HCT116 (cell line): ENCODE measurements around the gene CRIM1. TPM values are rescaled to one million over a fixed set of nuclear protein-coding genes. Genes with fewer than 3 reads are reported as not detected.

ENCODE experiments used
- ATAC-seq: fragments of 200-7000 bp; cut with Tn5 transposase; 2 replicates; pipeline ENCODE4 v1.9.1; 2020; ENCODE audit warnings: mild to moderate bottlenecking, moderate library complexity
- BruUV-seq: library from RNA; stranded (reverse); fragments of 400-500 nt; replicated peaks from 2 replicates; lab custom pipeline; 2021; lab: Mats Ljungman, UMichigan
- CTCF ChIA-PET: fragments of 300-600 bp; sonication (Branson Sonifier 250); formaldehyde crosslinking; loops from one replicate; lab custom pipeline; 2021; ENCODE audit warnings: antibody characterized with exemption; lab: Charles Lee
- POLR2A ChIA-PET: fragments of 300-600, 350-600 bp; sonication (Branson Sonifier 250); formaldehyde crosslinking; loops from one replicate; lab custom pipeline; 2021; ENCODE audit warnings: antibody characterized with exemption; lab: Charles Lee
- RAD21 ChIA-PET, 2 experiments: fragments of 300-600 bp; sonication (Branson Sonifier 250); formaldehyde crosslinking; loops; one replicate each; lab custom pipeline; 2023; ENCODE audit warnings: low total read pairs in 2 of 2; ENCODE audit not compliant: uncharacterized antibody in 2 of 2, unreplicated experiment in 2 of 2, low non-redundant PET in 1 of 2; lab: Charles Lee
- DNase-seq: peaks from one replicate; pipeline ENCODE4 v3.0.0-alpha.2; 2010; ENCODE audit warnings: low read depth, low spot score
- H2AFZ ChIP-seq: fragments of 200-600 bp; shearing (Covaris generic), sonication (generic); 2 replicates; pipeline ENCODE4 v1.6.1; 2017; ENCODE audit warnings: low read depth, mixed run types, mixed read lengths, antibody characterized with exemption, low read length; ENCODE audit not compliant: poor library complexity, severe bottlenecking
- H3K27ac ChIP-seq: 2 replicates; pipeline ENCODE4 v1.5.1; 2012; ENCODE audit warnings: low read depth, low read length
- H3K27me3 ChIP-seq: fragments of 200-600 bp; sonication (generic); 2 replicates; pipeline ENCODE4 v1.6.1; 2016; ENCODE audit warnings: mixed run types, low read length, mixed read lengths; ENCODE audit not compliant: insufficient read depth
- H3K36me3 ChIP-seq, 2 experiments: fragments of 200-500 bp in 1 of 2; fragments of 200-600 bp in 1 of 2; sonication (Bioruptor generic) in 1 of 2; sonication (generic) in 1 of 2; 2 replicates each; pipeline versions ENCODE4 v1.5.1 to v1.6.1; 2014 to 2016; ENCODE audit warnings: low read length in 2 of 2, inconsistent platforms in 1 of 2, mixed read lengths in 1 of 2, mixed run types in 1 of 2; ENCODE audit not compliant: insufficient read depth in 2 of 2, control insufficient read depth in 1 of 2
- H3K4me1 ChIP-seq, 2 experiments: fragments of 200-600 bp in 1 of 2; sonication (generic) in 1 of 2; 2 replicates each; pipeline versions ENCODE4 v1.5.1 to v1.6.1; 2012 to 2017; ENCODE audit warnings: low read length in 2 of 2, inconsistent platforms in 1 of 2, mild to moderate bottlenecking in 1 of 2, mixed read lengths in 1 of 2, mixed run types in 1 of 2, moderate library complexity in 1 of 2; ENCODE audit not compliant: insufficient read depth in 2 of 2, control insufficient read depth in 1 of 2
- H3K4me2 ChIP-seq: fragments of 200-600 bp; sonication (generic); 2 replicates; pipeline ENCODE4 v1.6.1; 2017; ENCODE audit warnings: mixed run types, low read length, mixed read lengths
- H3K4me3 ChIP-seq, 2 experiments: fragments of 200-600 bp in 1 of 2; sonication (generic) in 1 of 2; replicated peaks in 1 of 2; 2 replicates each; pipeline ENCODE4 v1.5.1; 2011 to 2016; ENCODE audit warnings: low read length in 2 of 2, control low read depth in 1 of 2, low read depth in 1 of 2, mild to moderate bottlenecking in 1 of 2, mixed read lengths in 1 of 2, mixed run types in 1 of 2
- H3K79me2 ChIP-seq: fragments of 200-600 bp; sonication (generic); 2 replicates; pipeline ENCODE4 v1.6.1; 2017; ENCODE audit warnings: mild to moderate bottlenecking, mixed run types, low read length, moderate library complexity, mixed read lengths; ENCODE audit not compliant: insufficient read depth
- H3K9ac ChIP-seq: fragments of 200-600 bp; sonication (generic); 2 replicates; pipeline ENCODE4 v1.6.1; 2016; ENCODE audit warnings: low read length, mixed read lengths
- H3K9me2 ChIP-seq: fragments of 200-600 bp; sonication (generic), shearing (Covaris generic); 2 replicates; pipeline ENCODE4 v1.6.1; 2017; ENCODE audit warnings: mixed run types, mild to moderate bottlenecking, moderate library complexity; ENCODE audit not compliant: insufficient read depth
- H3K9me3 ChIP-seq, 2 experiments: fragments of 200-500 bp in 1 of 2; fragments of 200-600 bp in 1 of 2; sonication (Bioruptor generic) in 1 of 2; sonication (generic) in 1 of 2; 2 replicates each; pipeline ENCODE4 v1.6.1; 2014 to 2017; ENCODE audit warnings: low read length in 2 of 2, mixed read lengths in 2 of 2, inconsistent platforms in 1 of 2, low read depth in 1 of 2, mild to moderate bottlenecking in 1 of 2, mixed run types in 1 of 2, moderate library complexity in 1 of 2; ENCODE audit not compliant: control insufficient read depth in 1 of 2, insufficient read depth in 1 of 2
- H4K20me1 ChIP-seq: fragments of 200-600 bp; sonication (generic), shearing (Covaris generic); 2 replicates; pipeline ENCODE4 v1.6.1; 2017; ENCODE audit warnings: mixed run types, mild to moderate bottlenecking, moderate library complexity; ENCODE audit not compliant: insufficient read depth
- CBX3 ChIP-seq: IDR thresholded peaks from 2 replicates; pipeline ENCODE4 v1.6.1; 2012; ENCODE audit warnings: low read depth
- CEBPB ChIP-seq: IDR thresholded peaks from 2 replicates; pipeline ENCODE4 v1.6.1; 2012; ENCODE audit warnings: low read depth
- EGR1 ChIP-seq: IDR thresholded peaks from 2 replicates; pipeline ENCODE4 v1.6.1; 2012; ENCODE audit warnings: low read depth
- ELF1 ChIP-seq: IDR thresholded peaks from 2 replicates; pipeline ENCODE4 v1.6.1; 2012; ENCODE audit warnings: low read depth, borderline replicate concordance
- EZH2 ChIP-seq: fragments of 200-600 bp; sonication (generic); IDR thresholded peaks from 2 replicates; pipeline ENCODE4 v1.6.1; 2017; ENCODE audit warnings: antibody characterized with exemption, mixed run types
- EZH2phosphoT487 ChIP-seq: fragments of 200-600 bp; IDR thresholded peaks from 2 replicates; pipeline ENCODE4 v1.6.1; 2018; ENCODE audit warnings: antibody characterized with exemption, borderline replicate concordance
- JUND ChIP-seq: IDR thresholded peaks from 2 replicates; pipeline ENCODE4 v1.6.1; 2012
- POLR2AphosphoS5 ChIP-seq: IDR thresholded peaks from 2 replicates; pipeline ENCODE4 v1.6.1; 2011; ENCODE audit warnings: mild to moderate bottlenecking, low read depth, low read length, moderate library complexity
- SIN3A ChIP-seq: IDR thresholded peaks from 2 replicates; pipeline ENCODE4 v1.6.1; 2012; ENCODE audit warnings: low read depth
- SP1 ChIP-seq: IDR thresholded peaks from 2 replicates; pipeline ENCODE4 v1.6.1; 2012; ENCODE audit warnings: low read depth
- SRF ChIP-seq: IDR thresholded peaks from 2 replicates; pipeline ENCODE4 v1.6.1; 2012; ENCODE audit warnings: low read depth
- ZFX ChIP-seq: fragments of 450-650 bp; IDR thresholded peaks from 2 replicates; pipeline ENCODE4 v1.6.1; 2017
- intact Hi-C: fragments of 100-400 bp; cut with micrococcal nuclease; formaldehyde crosslinking; loops from 2 replicates; pipeline ENCODE4 v1.10.0; 2022
- total RNA-seq: library from RNA; stranded (reverse); gene quantifications from one replicate; pipeline ENCODE4 v1.2.1, GENCODE V29; 2021; ENCODE audit not compliant: unreplicated experiment
- TF ChIP-seq, protein P1 (sequence below): IDR thresholded peaks from 2 replicates; pipeline ENCODE4 v1.6.1; 2012; ENCODE audit warnings: low read depth
- TF ChIP-seq, protein P2 (sequence below): IDR thresholded peaks from 2 replicates; pipeline ENCODE4 v1.6.1; 2012
- TF ChIP-seq, protein P3 (sequence below): IDR thresholded peaks from 2 replicates; pipeline ENCODE4 v1.6.1; 2011; ENCODE audit warnings: mild to moderate bottlenecking, low read length, moderate library complexity; ENCODE audit not compliant: insufficient replicate concordance; ENCODE audit errors: extremely low read depth

Gene CRIM1
- total RNA-seq, 1 experiment from 2014 or later: 27.2 TPM

- ChIA-PET POLR2A (no interaction called here), CTCF (no interaction called here), RAD21 (no interaction called here)
- Histone ChIP-seq H4K20me1 (no peaks in the 10 kb centered on the region), H3K9me3 (no peaks in the 10 kb centered on the region), H3K4me2 (no peak overlapping the region), H3K27ac (no peak overlapping the region), H3K36me3 (peaks cover 0 to 5% of the 10 kb centered on the region in 2 experiments; a peak in 1 of 4 replicates), H3K4me3 (no peak overlapping the region), H3K27me3 (no peaks in the 10 kb centered on the region), H2AFZ (no peak overlapping the region), H3K9me2 (no peaks in the 10 kb centered on the region), H3K9ac (no peak overlapping the region), H3K4me1 (0 out of 4 replicates have a peak, but pooled peaks cover 0 to 6% of the 10 kb centered on the region in 2 experiments), H3K79me2 (no peaks in the 10 kb centered on the region)
- no TSS peak for BruUV-seq
- DNase-seq (no peak), ATAC-seq (no peak)
- intact Hi-C loops: no loop called here
- TF ChIP-seq, protein P1, sequence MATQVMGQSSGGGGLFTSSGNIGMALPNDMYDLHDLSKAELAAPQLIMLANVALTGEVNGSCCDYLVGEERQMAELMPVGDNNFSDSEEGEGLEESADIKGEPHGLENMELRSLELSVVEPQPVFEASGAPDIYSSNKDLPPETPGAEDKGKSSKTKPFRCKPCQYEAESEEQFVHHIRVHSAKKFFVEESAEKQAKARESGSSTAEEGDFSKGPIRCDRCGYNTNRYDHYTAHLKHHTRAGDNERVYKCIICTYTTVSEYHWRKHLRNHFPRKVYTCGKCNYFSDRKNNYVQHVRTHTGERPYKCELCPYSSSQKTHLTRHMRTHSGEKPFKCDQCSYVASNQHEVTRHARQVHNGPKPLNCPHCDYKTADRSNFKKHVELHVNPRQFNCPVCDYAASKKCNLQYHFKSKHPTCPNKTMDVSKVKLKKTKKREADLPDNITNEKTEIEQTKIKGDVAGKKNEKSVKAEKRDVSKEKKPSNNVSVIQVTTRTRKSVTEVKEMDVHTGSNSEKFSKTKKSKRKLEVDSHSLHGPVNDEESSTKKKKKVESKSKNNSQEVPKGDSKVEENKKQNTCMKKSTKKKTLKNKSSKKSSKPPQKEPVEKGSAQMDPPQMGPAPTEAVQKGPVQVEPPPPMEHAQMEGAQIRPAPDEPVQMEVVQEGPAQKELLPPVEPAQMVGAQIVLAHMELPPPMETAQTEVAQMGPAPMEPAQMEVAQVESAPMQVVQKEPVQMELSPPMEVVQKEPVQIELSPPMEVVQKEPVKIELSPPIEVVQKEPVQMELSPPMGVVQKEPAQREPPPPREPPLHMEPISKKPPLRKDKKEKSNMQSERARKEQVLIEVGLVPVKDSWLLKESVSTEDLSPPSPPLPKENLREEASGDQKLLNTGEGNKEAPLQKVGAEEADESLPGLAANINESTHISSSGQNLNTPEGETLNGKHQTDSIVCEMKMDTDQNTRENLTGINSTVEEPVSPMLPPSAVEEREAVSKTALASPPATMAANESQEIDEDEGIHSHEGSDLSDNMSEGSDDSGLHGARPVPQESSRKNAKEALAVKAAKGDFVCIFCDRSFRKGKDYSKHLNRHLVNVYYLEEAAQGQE: no peak
- TF ChIP-seq JUND: no peak
- TF ChIP-seq EZH2: no peak
- no peak for TF ChIP-seq SP1
- TF ChIP-seq, protein P2, sequence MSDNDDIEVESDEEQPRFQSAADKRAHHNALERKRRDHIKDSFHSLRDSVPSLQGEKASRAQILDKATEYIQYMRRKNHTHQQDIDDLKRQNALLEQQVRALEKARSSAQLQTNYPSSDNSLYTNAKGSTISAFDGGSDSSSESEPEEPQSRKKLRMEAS: no peak
- TF ChIP-seq, protein P3, sequence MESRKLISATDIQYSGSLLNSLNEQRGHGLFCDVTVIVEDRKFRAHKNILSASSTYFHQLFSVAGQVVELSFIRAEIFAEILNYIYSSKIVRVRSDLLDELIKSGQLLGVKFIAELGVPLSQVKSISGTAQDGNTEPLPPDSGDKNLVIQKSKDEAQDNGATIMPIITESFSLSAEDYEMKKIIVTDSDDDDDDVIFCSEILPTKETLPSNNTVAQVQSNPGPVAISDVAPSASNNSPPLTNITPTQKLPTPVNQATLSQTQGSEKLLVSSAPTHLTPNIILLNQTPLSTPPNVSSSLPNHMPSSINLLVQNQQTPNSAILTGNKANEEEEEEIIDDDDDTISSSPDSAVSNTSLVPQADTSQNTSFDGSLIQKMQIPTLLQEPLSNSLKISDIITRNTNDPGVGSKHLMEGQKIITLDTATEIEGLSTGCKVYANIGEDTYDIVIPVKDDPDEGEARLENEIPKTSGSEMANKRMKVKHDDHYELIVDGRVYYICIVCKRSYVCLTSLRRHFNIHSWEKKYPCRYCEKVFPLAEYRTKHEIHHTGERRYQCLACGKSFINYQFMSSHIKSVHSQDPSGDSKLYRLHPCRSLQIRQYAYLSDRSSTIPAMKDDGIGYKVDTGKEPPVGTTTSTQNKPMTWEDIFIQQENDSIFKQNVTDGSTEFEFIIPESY: no peak
- no peak for TF ChIP-seq CBX3
- no peak for TF ChIP-seq SIN3A
- TF ChIP-seq POLR2AphosphoS5: no peak
- no peak for TF ChIP-seq EZH2phosphoT487
- TF ChIP-seq ELF1: no peak
- no peak for TF ChIP-seq CEBPB
- TF ChIP-seq EGR1: no peak
- TF ChIP-seq SRF: no peak
- no peak for TF ChIP-seq ZFX
These were observed 182.8 kb downstream of the CRIM1 start for GRCh38 chr2:36538335-36538734.
